Keratinocyte (primary cell): ENCODE measurements around the gene G6PC1. TPM values are rescaled to one million over a fixed set of nuclear protein-coding genes. Genes with fewer than 3 reads are reported as not detected.

ENCODE experiments used
- DNase-seq: peaks from one replicate; pipeline ENCODE4 v3.0.0-alpha.2; 2011; ENCODE audit warnings: low read depth, missing footprints, low spot score
- FAIRE-seq: peaks from 2 replicates; lab custom pipeline; 2011; peaks lifted over from hg19 to GRCh38; lab: Jason Lieb, UNC
- H2AFZ ChIP-seq: 2 replicates; pipeline ENCODE4 v1.6.0; 2012; ENCODE audit warnings: low read length, control low read depth, inconsistent platforms; ENCODE audit not compliant: control insufficient read depth
- H3K27ac ChIP-seq: 2 replicates; pipeline ENCODE4 v1.5.1; 2011; ENCODE audit warnings: low read length; ENCODE audit not compliant: control insufficient read depth, insufficient read depth
- H3K27me3 ChIP-seq: 3 replicates; pipeline ENCODE4 v1.6.0; 2011; ENCODE audit warnings: low read length; ENCODE audit not compliant: control insufficient read depth, insufficient read depth; ENCODE audit errors: extremely low read depth
- H3K36me3 ChIP-seq, 2 experiments: 2 replicates in 1 of 2; 3 replicates in 1 of 2; pipeline ENCODE4 v1.5.1; 2011; ENCODE audit warnings: low read length in 2 of 2, mild to moderate bottlenecking in 1 of 2; ENCODE audit not compliant: control insufficient read depth in 2 of 2, insufficient read depth in 2 of 2; ENCODE audit errors: extremely low read depth in 1 of 2
- H3K4me1 ChIP-seq: 3 replicates; pipeline ENCODE4 v1.5.1; 2011; ENCODE audit warnings: low read length; ENCODE audit not compliant: control insufficient read depth, insufficient read depth; ENCODE audit errors: extremely low read depth
- H3K4me2 ChIP-seq: 3 replicates; pipeline ENCODE4 v1.6.0; 2011; ENCODE audit warnings: low read depth, low read length; ENCODE audit not compliant: control insufficient read depth, insufficient read depth; ENCODE audit errors: extremely low read depth
- H3K4me3 ChIP-seq, 3 experiments: fragments of 200-600 bp in 1 of 3; sonication (generic) in 1 of 3; 2 replicates in 2 of 3; 3 replicates in 1 of 3; pipeline ENCODE4 v1.5.1; 2011 to 2016; ENCODE audit warnings: low read length in 3 of 3, mild to moderate bottlenecking in 3 of 3, control low read depth in 2 of 3, inconsistent platforms in 1 of 3, low read depth in 1 of 3, mixed read lengths in 1 of 3, mixed run types in 1 of 3, moderate library complexity in 1 of 3; ENCODE audit not compliant: control insufficient read depth in 2 of 3, insufficient read depth in 2 of 3; ENCODE audit errors: extremely low read depth in 1 of 3
- H3K79me2 ChIP-seq: 2 replicates; pipeline ENCODE4 v1.6.0; 2012; ENCODE audit warnings: low read length; ENCODE audit not compliant: control insufficient read depth, insufficient read depth
- H3K9ac ChIP-seq: 3 replicates; pipeline ENCODE4 v1.6.0; 2011; ENCODE audit warnings: low read length; ENCODE audit not compliant: control insufficient read depth, insufficient read depth; ENCODE audit errors: extremely low read depth
- H3K9me1 ChIP-seq: 3 replicates; pipeline ENCODE4 v1.6.0; 2011; ENCODE audit warnings: low read length; ENCODE audit not compliant: control insufficient read depth, insufficient read depth; ENCODE audit errors: extremely low read depth
- H3K9me3 ChIP-seq: 2 replicates; pipeline ENCODE4 v1.5.1; 2012; ENCODE audit warnings: low read depth, low read length; ENCODE audit not compliant: control insufficient read depth
- H4K20me1 ChIP-seq: 3 replicates; pipeline ENCODE4 v1.6.0; 2011; ENCODE audit warnings: low read length; ENCODE audit not compliant: control insufficient read depth, insufficient read depth; ENCODE audit errors: extremely low read depth
- CTCF ChIP-seq, 3 experiments: IDR thresholded peaks in 1 of 3; conservative IDR thresholded peaks in 1 of 3; optimal IDR thresholded peaks in 1 of 3; 2 replicates in 2 of 3; 3 replicates in 1 of 3; pipeline versions ENCODE3 to v1.5.1; 2011; ENCODE audit warnings: low read length in 3 of 3, mild to moderate bottlenecking in 3 of 3, moderate library complexity in 2 of 3, control low read depth in 1 of 3, inconsistent platforms in 1 of 3; ENCODE audit not compliant: insufficient read depth in 2 of 3; ENCODE audit errors: extremely low read depth in 1 of 3
- EZH2 ChIP-seq: IDR thresholded peaks from one replicate; pipeline ENCODE4 v1.6.1; 2012; ENCODE audit warnings: inconsistent platforms, mild to moderate bottlenecking, low read length, moderate library complexity
- dilution Hi-C: fragments of 300-500 bp; cut with MboI; formaldehyde crosslinking; loops from one replicate; pipeline ENCODE4 v1.7.0; 2020; ENCODE audit warnings: low sequenced_read_pairs; ENCODE audit not compliant: extremely low pct_ligation_motif_present
- polyA plus RNA-seq, 5 experiments: library from polyadenylated mRNA; depleted of rRNA in 3 of 5; stranded (reverse) in 3 of 5; stranded (forward) in 1 of 5; unstranded in 1 of 5; fragments of >200 nt; gene quantifications; 1 replicate in 1 of 5; 2 replicates in 3 of 5; 3 replicates in 1 of 5; pipeline versions ENCODE4 v1.2.1 to v1.2.3, GENCODE V29; 2011 to 2012; ENCODE audit warnings: missing spikeins in 2 of 5, low read depth in 1 of 5, low replicate concordance in 1 of 5

G6PC1 gene
- polyA plus RNA-seq, 1 donor (not counting 4 experiments of a cell fraction or from before 2014, with no cell fraction given) = not detected

DNA sequence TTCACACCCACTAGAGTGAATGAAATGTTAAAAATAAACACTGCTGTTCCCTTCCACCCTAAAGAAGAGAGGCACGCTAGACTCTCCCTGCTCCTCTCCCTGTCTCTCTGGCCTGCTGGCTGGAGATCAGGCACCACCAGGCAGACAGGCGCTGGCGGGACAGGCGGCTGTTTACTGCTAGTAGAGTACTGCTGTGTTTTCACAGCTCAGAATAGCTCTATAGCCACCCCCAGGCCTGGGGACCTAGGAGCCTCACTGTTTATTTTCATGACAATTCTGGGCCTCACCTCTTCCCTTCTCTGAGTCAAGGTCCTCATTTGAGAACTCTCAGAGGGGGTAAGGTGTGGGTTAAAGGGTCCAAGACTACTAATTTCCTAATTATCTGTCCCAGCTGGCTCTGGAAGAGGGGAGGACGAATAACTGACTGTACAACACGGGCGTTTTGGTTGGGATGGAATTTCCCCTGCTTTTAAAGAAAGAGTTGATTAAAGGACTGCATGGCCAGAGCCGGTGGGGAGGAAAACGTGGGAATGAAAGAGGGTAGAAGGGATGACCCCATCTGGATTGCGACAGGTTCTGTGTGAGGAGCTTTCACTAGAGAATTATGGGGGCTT, 9.0 kb upstream of the G6PC1 start:
- FAIRE-seq (no peak), DNase-seq (no peak)
- Histone ChIP-seq H4K20me1 (no peaks in the 10 kb centered on the region), H3K9ac (no peak overlapping the region), H3K36me3 (no peaks in the 10 kb centered on the region), H3K9me1 (no peaks in the 10 kb centered on the region), H3K4me1 (peaks cover 8% of the 10 kb centered on the region), H3K27ac (no peak overlapping the region), H2AFZ (no peak overlapping the region), H3K27me3 (no peaks in the 10 kb centered on the region), H3K4me3 (no peak overlapping the region), H3K79me2 (no peaks in the 10 kb centered on the region), H3K4me2 (no peak overlapping the region), H3K9me3 (no peaks in the 10 kb centered on the region)
- dilution Hi-C loops = no loop called here
- TF ChIP-seq EZH2 = no peak
- TF ChIP-seq CTCF (optimal IDR thresholded peaks at IDR 0.05 in 1 of 3, IDR thresholded peaks at IDR 0.05 in 1 of 3, conservative IDR thresholded peaks at IDR 0.05 in 1 of 3; ENCODE audit: extremely low read depth in 1 of 3, insufficient read depth in 2 of 3, low read length in 3 of 3) = no peak

DNA sequence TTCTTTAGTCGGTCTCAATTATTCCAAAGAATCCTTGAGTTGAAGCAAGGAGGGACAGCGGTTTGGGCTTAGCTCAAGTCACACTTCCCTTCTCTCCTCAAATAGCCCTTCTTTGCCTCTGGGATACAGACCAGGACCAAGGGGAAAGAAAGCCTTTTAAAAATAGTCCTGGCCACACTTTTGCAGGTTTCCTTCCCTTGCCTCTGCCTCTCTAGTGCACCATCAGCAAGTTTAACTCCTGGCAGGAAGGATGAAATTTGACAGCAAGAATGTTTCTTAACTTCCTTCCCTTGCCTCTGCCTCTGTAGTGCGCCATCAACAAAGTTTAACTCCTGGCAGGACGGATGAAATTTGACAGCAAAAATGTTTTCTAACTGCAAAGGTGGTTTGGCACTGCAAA, 7.2 kb upstream of the G6PC1 start:
- Histone ChIP-seq H3K36me3 (no peaks in the 10 kb centered on the region), H3K9me1 (no peaks in the 10 kb centered on the region), H4K20me1 (no peaks in the 10 kb centered on the region), H3K4me1 (peaks cover 8% of the 10 kb centered on the region), H3K9ac (no peak overlapping the region), H3K79me2 (no peaks in the 10 kb centered on the region), H3K27me3 (no peaks in the 10 kb centered on the region), H3K4me2 (no peak overlapping the region), H3K9me3 (no peaks in the 10 kb centered on the region), H2AFZ (no peak overlapping the region), H3K4me3 (no peak overlapping the region), H3K27ac (no peak overlapping the region)
- TF ChIP-seq EZH2 (no peak), CTCF (optimal IDR thresholded peaks at IDR 0.05 in 1 of 3, IDR thresholded peaks at IDR 0.05 in 1 of 3, conservative IDR thresholded peaks at IDR 0.05 in 1 of 3; ENCODE audit: extremely low read depth in 1 of 3, insufficient read depth in 2 of 3, low read length in 3 of 3) (no peak)
- dilution Hi-C loops = no loop called here
- no peak for DNase-seq
- no peak for FAIRE-seq
